Astrocyte (in vitro differentiated cells and primary cell): Measurements from ENCODE around the gene TBC1D16. TPM values are rescaled to one million over a fixed set of nuclear protein-coding genes. Genes with fewer than 3 reads are reported as not detected.

ENCODE experiments used
- DNase-seq: peaks from one replicate; pipeline ENCODE4 v3.0.0-alpha.2; 2010; ENCODE audit warnings: low read depth
- FAIRE-seq: peaks from 2 replicates; lab custom pipeline; 2011; peaks lifted over from hg19 to GRCh38; lab: Jason Lieb, UNC
- H2AFZ ChIP-seq: 2 replicates; pipeline ENCODE4 v1.6.0; 2012; ENCODE audit warnings: low read depth, low read length, inconsistent platforms
- H3K27ac ChIP-seq: 2 replicates; pipeline ENCODE4 v1.5.1; 2011; ENCODE audit warnings: low read depth, low read length, inconsistent platforms
- H3K27me3 ChIP-seq: 2 replicates; pipeline ENCODE4 v1.6.0; 2011; ENCODE audit warnings: low read length, inconsistent platforms; ENCODE audit not compliant: insufficient read depth
- H3K36me3 ChIP-seq: 2 replicates; pipeline ENCODE4 v1.5.1; 2011; ENCODE audit warnings: low read length, inconsistent platforms; ENCODE audit not compliant: insufficient read depth
- H3K4me1 ChIP-seq: 2 replicates; pipeline ENCODE4 v1.5.1; 2011; ENCODE audit warnings: low read length, inconsistent platforms; ENCODE audit not compliant: insufficient read depth
- H3K4me2 ChIP-seq: 2 replicates; pipeline ENCODE4 v1.6.0; 2012; ENCODE audit warnings: low read length, inconsistent platforms
- H3K4me3 ChIP-seq: 2 replicates; pipeline ENCODE4 v1.5.1; 2011; ENCODE audit warnings: low read depth, mild to moderate bottlenecking, low read length, inconsistent platforms; ENCODE audit not compliant: insufficient read depth
- H3K79me2 ChIP-seq: 2 replicates; pipeline ENCODE4 v1.6.0; 2012; ENCODE audit warnings: mild to moderate bottlenecking, low read length, inconsistent platforms; ENCODE audit not compliant: insufficient read depth
- H3K9ac ChIP-seq: 2 replicates; pipeline ENCODE4 v1.6.0; 2012; ENCODE audit warnings: mild to moderate bottlenecking, low read length, inconsistent platforms
- H3K9me3 ChIP-seq: 2 replicates; pipeline ENCODE4 v1.5.1; 2012; ENCODE audit warnings: low read depth, mild to moderate bottlenecking, low read length, inconsistent platforms; ENCODE audit not compliant: insufficient read depth
- H4K20me1 ChIP-seq: 2 replicates; pipeline ENCODE4 v1.6.0; 2012; ENCODE audit warnings: low read length, inconsistent platforms; ENCODE audit not compliant: insufficient read depth
- H3K27ac Mint-ChIP-seq: one replicate; pipeline ENCODE4 v1.8.0; 2021; ENCODE audit warnings: mild to moderate bottlenecking, mixed read lengths; ENCODE audit not compliant: unreplicated experiment
- H3K27me3 Mint-ChIP-seq: one replicate; pipeline ENCODE4 v1.8.0; 2021; ENCODE audit warnings: low read depth, mixed read lengths; ENCODE audit not compliant: unreplicated experiment
- H3K36me3 Mint-ChIP-seq: one replicate; pipeline ENCODE4 v1.8.0; 2021; ENCODE audit warnings: low read depth, mixed read lengths; ENCODE audit not compliant: unreplicated experiment
- H3K4me1 Mint-ChIP-seq: one replicate; pipeline ENCODE4 v1.8.0; 2021; ENCODE audit warnings: low read depth, mixed read lengths; ENCODE audit not compliant: unreplicated experiment
- H3K4me3 Mint-ChIP-seq: one replicate; pipeline ENCODE4 v1.8.0; 2021; ENCODE audit warnings: mild to moderate bottlenecking, moderate library complexity, mixed read lengths; ENCODE audit not compliant: unreplicated experiment
- H3K9me3 Mint-ChIP-seq: one replicate; pipeline ENCODE4 v1.8.0; 2021; ENCODE audit warnings: mild to moderate bottlenecking, mixed read lengths; ENCODE audit not compliant: unreplicated experiment
- total RNA-seq: library from RNA; stranded (reverse); gene quantifications from 2 replicates; pipeline ENCODE4 v1.2.1, GENCODE V29; 2021
- TF ChIP-seq, protein P1 (sequence below): IDR thresholded peaks from 2 replicates; pipeline ENCODE4 v1.5.1; 2011; ENCODE audit warnings: low read depth, mild to moderate bottlenecking, inconsistent platforms, low read length, moderate library complexity; ENCODE audit not compliant: insufficient read depth

Gene TBC1D16
- total RNA-seq, 1 donor from 2014 or later, result 37.6 TPM

DNA sequence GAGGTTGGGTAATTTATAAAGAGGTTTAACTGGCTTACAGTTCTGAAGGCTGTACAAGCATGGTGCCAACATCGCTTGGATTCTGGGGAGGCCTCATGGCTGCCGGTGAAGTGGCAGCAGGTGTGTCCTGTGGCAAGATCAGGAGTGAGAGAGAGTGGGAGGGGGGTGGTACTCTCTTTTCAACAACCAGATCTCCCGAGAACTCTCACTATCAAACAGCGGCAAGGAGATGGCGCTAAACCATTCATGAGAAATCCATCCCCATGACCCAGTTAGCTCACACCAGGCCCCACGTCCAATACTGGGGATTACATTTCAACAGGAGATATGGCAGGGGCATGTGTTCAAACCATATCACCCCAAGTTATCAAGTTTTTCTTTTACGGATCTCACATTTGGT, 152.5 kb downstream of the TBC1D16 start:
- Histone ChIP-seq H3K4me3 (no peak overlapping the region), H3K27ac (no peak overlapping the region), H3K9me3 (no peaks in the 10 kb centered on the region), H4K20me1 (no peaks in the 10 kb centered on the region), H3K9ac (no peak overlapping the region), H3K27me3 (peaks cover 14% of the 10 kb centered on the region), H3K4me2 (no peak overlapping the region), H3K36me3 (no peaks in the 10 kb centered on the region), H2AFZ (no peak overlapping the region), H3K4me1 (no peaks in the 10 kb centered on the region), H3K79me2 (no peaks in the 10 kb centered on the region)
- H3K27ac Mint-ChIP-seq, result no peak overlapping the region
- no peak for DNase-seq
- TF ChIP-seq, protein P1, sequence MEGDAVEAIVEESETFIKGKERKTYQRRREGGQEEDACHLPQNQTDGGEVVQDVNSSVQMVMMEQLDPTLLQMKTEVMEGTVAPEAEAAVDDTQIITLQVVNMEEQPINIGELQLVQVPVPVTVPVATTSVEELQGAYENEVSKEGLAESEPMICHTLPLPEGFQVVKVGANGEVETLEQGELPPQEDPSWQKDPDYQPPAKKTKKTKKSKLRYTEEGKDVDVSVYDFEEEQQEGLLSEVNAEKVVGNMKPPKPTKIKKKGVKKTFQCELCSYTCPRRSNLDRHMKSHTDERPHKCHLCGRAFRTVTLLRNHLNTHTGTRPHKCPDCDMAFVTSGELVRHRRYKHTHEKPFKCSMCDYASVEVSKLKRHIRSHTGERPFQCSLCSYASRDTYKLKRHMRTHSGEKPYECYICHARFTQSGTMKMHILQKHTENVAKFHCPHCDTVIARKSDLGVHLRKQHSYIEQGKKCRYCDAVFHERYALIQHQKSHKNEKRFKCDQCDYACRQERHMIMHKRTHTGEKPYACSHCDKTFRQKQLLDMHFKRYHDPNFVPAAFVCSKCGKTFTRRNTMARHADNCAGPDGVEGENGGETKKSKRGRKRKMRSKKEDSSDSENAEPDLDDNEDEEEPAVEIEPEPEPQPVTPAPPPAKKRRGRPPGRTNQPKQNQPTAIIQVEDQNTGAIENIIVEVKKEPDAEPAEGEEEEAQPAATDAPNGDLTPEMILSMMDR, result no peak
- H3K4me3 Mint-ChIP-seq, result no peak overlapping the region
- FAIRE-seq, result no peak
- H3K4me1 Mint-ChIP-seq, result no peaks in the 10 kb centered on the region
- no peaks in the 10 kb centered on the region for H3K36me3 Mint-ChIP-seq
- peaks cover 37% of the 10 kb centered on the region for H3K27me3 Mint-ChIP-seq
- no peaks in the 10 kb centered on the region for H3K9me3 Mint-ChIP-seq

Other genes starting within 250 kb of the TBC1D16 start
- gene CBX8, start 238.8 kb downstream of the TBC1D16 start, total RNA-seq, result 2.5 and 3.4 TPM in 2 replicates
- 12.6 and 16.9 TPM in 2 replicates for gene CBX4, start 196.4 kb downstream of the TBC1D16 start, total RNA-seq
- gene CCDC40, start 770 bp upstream of the TBC1D16 start, total RNA-seq, result 5.0 and 7.0 TPM in 2 replicates
- 46.9 and 47.7 TPM in 2 replicates for gene GAA, start 65.7 kb upstream of the TBC1D16 start, total RNA-seq
- 87.5 and 89.9 TPM in 2 replicates for gene EIF4A3, start 111.3 kb upstream of the TBC1D16 start, total RNA-seq
- 0.29 TPM in 1 of 2 replicates, not detected in the other for gene CARD14, start 134.2 kb upstream of the TBC1D16 start, total RNA-seq
- gene SGSH, start 184.5 kb upstream of the TBC1D16 start, total RNA-seq, result 24.0 and 26.0 TPM in 2 replicates
- gene SLC26A11, start 184.6 kb upstream of the TBC1D16 start, total RNA-seq, result 15.3 and 16.1 TPM in 2 replicates
- 120 and 129 TPM in 2 replicates for gene RNF213, start 225.0 kb upstream of the TBC1D16 start, total RNA-seq